Nephron (organoid): ENCODE data around the gene SLC7A5.
"Not testable (repeated sequence)": the region's sequence is repeated elsewhere in the genome, so short reads cannot be mapped to it uniquely, and the experiment has no call there.

Experiments
- H3K27ac Mint-ChIP-seq, 3 experiments: 2 replicates each; pipeline ENCODE4 v1.8.0; 2020; ENCODE audit warnings: mixed read lengths in 3 of 3, mild to moderate bottlenecking in 2 of 3, moderate library complexity in 1 of 3
- H3K27me3 Mint-ChIP-seq: 2 replicates; pipeline ENCODE4 v1.8.0; 2021; ENCODE audit warnings: low read depth, mild to moderate bottlenecking, moderate library complexity, mixed read lengths
- H3K36me3 Mint-ChIP-seq: 2 replicates; pipeline ENCODE4 v1.8.0; 2020; ENCODE audit warnings: low read depth, mixed read lengths
- H3K4me1 Mint-ChIP-seq: 2 replicates; pipeline ENCODE4 v1.8.0; 2020; ENCODE audit warnings: mixed read lengths
- H3K4me3 Mint-ChIP-seq, 3 experiments: 2 replicates each; pipeline ENCODE4 v1.8.0; 2020; ENCODE audit warnings: mild to moderate bottlenecking in 3 of 3, mixed read lengths in 3 of 3, moderate library complexity in 2 of 3
- H3K9me3 Mint-ChIP-seq: 2 replicates; pipeline ENCODE4 v1.8.0; 2020; ENCODE audit warnings: mixed read lengths
- CTCF ChIP-seq, 3 experiments: fragments of 200-600 bp; sonication (generic); IDR thresholded peaks; one replicate each; pipeline ENCODE4 v1.5.0; 2021; ENCODE audit warnings: antibody characterized with exemption in 3 of 3; ENCODE audit not compliant: unreplicated experiment in 3 of 3

Gene SLC7A5

DNA sequence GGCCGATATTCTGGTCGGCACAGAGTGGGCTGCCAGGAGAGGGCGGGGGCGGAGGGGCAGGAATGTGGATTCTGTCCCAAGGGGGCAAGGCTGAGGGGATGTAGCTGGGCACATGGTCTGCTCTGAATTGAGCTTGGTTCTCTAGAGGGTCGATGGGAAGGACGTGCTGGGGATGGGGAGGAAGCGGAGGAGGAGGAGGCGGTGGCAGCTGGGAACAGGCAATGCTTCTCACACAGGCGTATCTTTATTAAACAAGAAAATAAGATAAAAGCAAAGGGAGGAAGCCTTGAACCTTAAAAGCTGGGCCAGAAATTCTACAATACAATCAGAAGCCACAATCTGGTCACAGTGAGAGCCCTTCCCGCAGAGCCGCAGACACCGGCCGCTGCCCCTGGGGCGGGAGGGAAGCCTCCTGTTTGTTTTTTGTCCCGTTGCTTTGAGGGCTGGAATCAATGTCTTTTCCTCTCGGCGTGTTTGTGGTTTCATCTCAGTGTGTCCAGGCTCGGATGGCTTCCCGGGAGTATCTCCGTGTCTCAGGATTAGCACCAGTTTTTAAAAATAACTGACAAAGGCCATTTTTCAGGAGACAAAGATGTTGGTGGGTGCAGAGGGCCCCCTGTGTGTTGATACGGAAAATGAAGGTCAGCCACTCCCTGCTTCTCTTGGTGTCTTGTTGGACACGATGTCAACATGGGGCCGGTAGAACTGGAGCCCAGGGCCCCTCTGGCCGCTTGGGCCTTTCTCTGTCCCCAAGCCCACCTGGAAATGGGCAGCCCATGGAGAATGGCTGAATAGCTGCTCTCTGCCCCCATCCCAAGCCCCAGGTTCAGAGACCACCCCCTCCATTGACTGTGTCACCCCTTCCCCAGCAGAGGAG, 12.3 kb upstream of the SLC7A5 start:
- peaks cover 37% of the 10 kb centered on the region for H3K27me3 Mint-ChIP-seq
- H3K4me1 Mint-ChIP-seq = peaks cover 20% of the 10 kb centered on the region
- no peak overlapping the region for H3K4me3 Mint-ChIP-seq
- no peaks in the 10 kb centered on the region for H3K9me3 Mint-ChIP-seq
- no peak overlapping the region for H3K27ac Mint-ChIP-seq
- no peak for TF ChIP-seq CTCF (IDR thresholded peaks at IDR 0.05; ENCODE audit: unreplicated experiment in 3 of 3)
- no peaks in the 10 kb centered on the region for H3K36me3 Mint-ChIP-seq

DNA sequence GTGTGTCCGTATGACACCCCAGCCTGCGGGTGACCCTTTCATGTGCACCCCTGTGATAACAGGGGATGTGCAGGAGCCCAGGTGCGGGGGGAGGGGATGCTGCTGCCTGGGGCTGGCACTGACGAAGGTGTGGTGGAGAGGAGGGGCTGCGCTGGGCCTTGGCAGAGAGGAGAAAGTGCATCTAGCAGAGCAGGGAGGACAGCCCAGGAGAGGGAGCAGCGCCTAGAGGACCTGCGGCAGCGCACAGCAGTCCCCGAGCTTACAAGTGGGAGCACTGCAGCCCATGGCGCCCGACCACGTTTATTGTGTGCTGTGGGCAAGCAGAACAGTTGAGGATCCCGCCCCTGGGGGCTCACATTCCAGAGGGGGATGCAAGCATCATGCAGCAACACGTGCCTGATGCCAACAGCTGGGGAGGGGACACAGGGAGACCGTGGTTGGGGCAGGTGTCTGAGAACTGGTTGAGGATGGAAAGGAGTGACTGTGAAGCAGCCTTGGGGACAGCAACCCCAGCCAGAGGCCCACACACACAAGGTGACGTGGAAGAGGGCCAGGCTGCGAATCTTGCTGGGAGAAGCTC, 10.9 kb upstream of the SLC7A5 start:
- no peaks in the 10 kb centered on the region for H3K36me3 Mint-ChIP-seq
- peak overlapping the region in 1 of 3 experiments; percentile 11 for H3K27ac Mint-ChIP-seq
- peaks cover 20% of the 10 kb centered on the region for H3K4me1 Mint-ChIP-seq
- H3K4me3 Mint-ChIP-seq = no peak overlapping the region
- H3K27me3 Mint-ChIP-seq = peaks cover 44% of the 10 kb centered on the region
- no peaks in the 10 kb centered on the region for H3K9me3 Mint-ChIP-seq
- TF ChIP-seq CTCF (IDR thresholded peaks at IDR 0.05; ENCODE audit: unreplicated experiment in 3 of 3) = no peak

DNA sequence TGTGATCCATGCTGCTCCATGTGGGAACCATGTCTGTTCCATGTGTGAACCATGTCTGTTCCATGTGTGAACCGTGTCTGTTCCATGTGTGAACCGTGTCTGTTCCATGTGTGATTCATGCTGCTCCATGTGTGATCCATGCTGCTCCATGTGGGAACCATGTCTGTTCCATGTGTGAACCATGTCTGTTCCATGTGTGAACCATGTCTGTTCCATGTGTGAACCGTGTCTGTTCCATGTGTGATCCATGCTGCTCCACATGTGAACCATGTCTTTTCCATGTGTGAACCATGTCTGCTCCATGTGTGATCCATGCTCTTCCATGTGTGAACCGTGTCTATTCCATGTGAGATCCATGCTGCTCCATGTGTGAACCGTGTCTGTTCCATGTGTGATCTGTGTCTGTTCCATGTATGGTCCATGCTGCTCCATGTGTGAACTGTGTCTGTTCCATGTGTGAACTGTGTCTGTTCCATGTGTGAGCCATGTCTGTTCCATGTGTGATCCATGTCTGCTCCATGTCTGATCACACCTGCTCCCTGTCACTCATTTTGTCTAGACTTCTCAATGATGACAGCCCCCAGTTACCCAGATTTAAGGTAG, 10.2 kb upstream of the SLC7A5 start:
- Mint-ChIP-seq H3K4me1 (peaks cover 20% of the 10 kb centered on the region), H3K27me3 (peaks cover 47% of the 10 kb centered on the region), H3K27ac (peak overlapping the region in 1 of 3 experiments; percentile 11)
- not testable (repeated sequence) for H3K9me3 Mint-ChIP-seq, H3K4me3 Mint-ChIP-seq, H3K36me3 Mint-ChIP-seq

- H3K9me3 Mint-ChIP-seq = no peaks in the 10 kb centered on the region
- H3K36me3 Mint-ChIP-seq = no peaks in the 10 kb centered on the region
- no peak overlapping the region for H3K4me3 Mint-ChIP-seq
- no peak for TF ChIP-seq CTCF (IDR thresholded peaks at IDR 0.05; ENCODE audit: unreplicated experiment in 3 of 3)
- H3K27ac Mint-ChIP-seq = peak overlapping the region in 1 of 3 experiments; percentile 26
- H3K27me3 Mint-ChIP-seq = peaks cover 51% of the 10 kb centered on the region
- peaks cover 20% of the 10 kb centered on the region for H3K4me1 Mint-ChIP-seq
These were observed 9.4 kb upstream of the SLC7A5 start for GRCh38 chr16:87878704-87879103.

DNA sequence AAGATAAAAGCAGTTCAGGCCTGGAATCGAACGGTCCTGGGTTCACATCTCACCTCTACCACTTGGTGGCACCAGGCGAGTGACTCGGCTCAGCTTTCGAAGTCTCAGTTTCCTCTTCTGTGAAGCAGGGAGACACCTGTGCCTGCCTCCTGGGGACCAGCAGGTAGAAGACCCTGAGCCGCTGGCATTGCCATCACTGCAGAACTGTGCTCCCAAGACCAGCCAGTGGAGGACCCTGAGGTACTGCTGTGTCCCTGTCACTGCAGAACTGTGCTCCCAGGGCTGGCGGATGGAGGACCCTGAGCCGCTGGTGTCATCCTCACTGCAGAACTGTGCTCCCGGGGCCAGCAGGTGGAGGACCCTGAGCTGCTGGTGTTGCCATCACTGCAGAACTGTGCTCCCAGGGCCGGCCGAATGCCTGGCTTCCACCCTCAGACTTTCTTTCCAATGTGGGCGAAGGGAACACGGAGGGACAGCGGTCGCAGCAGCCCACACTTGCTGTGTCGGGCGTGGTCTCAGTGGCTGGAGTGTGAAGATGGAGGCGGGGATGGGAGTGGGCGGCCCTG, 8.7 kb upstream of the SLC7A5 start:
- TF ChIP-seq CTCF (IDR thresholded peaks at IDR 0.05; ENCODE audit: unreplicated experiment in 3 of 3) = no peak
- H3K4me3 Mint-ChIP-seq = no peak overlapping the region
- H3K4me1 Mint-ChIP-seq = peaks cover 20% of the 10 kb centered on the region
- no peak overlapping the region for H3K27ac Mint-ChIP-seq
- no peaks in the 10 kb centered on the region for H3K9me3 Mint-ChIP-seq
- peaks cover 55% of the 10 kb centered on the region for H3K27me3 Mint-ChIP-seq
- no peaks in the 10 kb centered on the region for H3K36me3 Mint-ChIP-seq
